HepG2 (cell line): ENCODE results near the gene TRPC4AP. TPM values are rescaled to one million over a fixed set of nuclear protein-coding genes. Genes with fewer than 3 reads are reported as not detected.

ENCODE experiments used
- ATAC-seq: fragments of 200-7000 bp; cut with Tn5 transposase; 3 replicates; pipeline ENCODE4 v1.9.1; 2020; ENCODE audit warnings: mild to moderate bottlenecking, moderate library complexity
- BruUV-seq: library from RNA; stranded (reverse); fragments of 400-500 nt; replicated peaks from 2 replicates; lab custom pipeline; 2021; lab: Mats Ljungman, UMichigan
- CTCF ChIA-PET: fragments of 300-600 bp; formaldehyde crosslinking; extraction: SDS; loops from one replicate; lab custom pipeline; 2021; ENCODE audit warnings: low total read pairs, inconsistent platforms, low intra/inter-chr PET ratio; lab: Yijun Ruan, JAX
- POLR2A ChIA-PET: fragments of 350-600 bp; sonication (Branson Sonifier 250); formaldehyde crosslinking; loops from one replicate; lab custom pipeline; 2020; ENCODE audit warnings: antibody characterized with exemption, inconsistent platforms; lab: Yijun Ruan, JAX
- DNase-seq: peaks from one replicate; pipeline ENCODE4 v3.0.0-alpha.2; 2015; ENCODE audit warnings: low spot score
- FAIRE-seq: peaks from 3 replicates; lab custom pipeline; 2011; peaks lifted over from hg19 to GRCh38; lab: Jason Lieb, UNC
- H2AFZ ChIP-seq: one replicate; pipeline ENCODE4 v1.6.1; 2011; ENCODE audit warnings: low read length, inconsistent platforms
- H3K27ac ChIP-seq: fragments of 300-600 bp; 3 replicates; pipeline ENCODE4 v1.8.0; 2011; ENCODE audit warnings: mixed run types, mild to moderate bottlenecking, mixed read lengths, low read length, inconsistent platforms; ENCODE audit not compliant: insufficient read depth; ENCODE audit errors: extremely low read length
- H3K27me3 ChIP-seq, 2 experiments: fragments of 200-600 bp in 1 of 2; 2 replicates in 1 of 2; 3 replicates in 1 of 2; pipeline versions ENCODE4 v1.6.0 to v1.8.0; 2011; ENCODE audit warnings: low read length in 2 of 2, mild to moderate bottlenecking in 2 of 2, moderate library complexity in 2 of 2, inconsistent platforms in 1 of 2; ENCODE audit not compliant: insufficient read depth in 2 of 2, control insufficient read depth in 1 of 2
- H3K36me3 ChIP-seq, 2 experiments: fragments of 200-600 bp in 1 of 2; replicated peaks in 1 of 2; 2 replicates in 1 of 2; 3 replicates in 1 of 2; pipeline versions ENCODE4 v1.5.1 to v1.8.0; 2011; ENCODE audit warnings: low read length in 2 of 2, inconsistent platforms in 1 of 2; ENCODE audit not compliant: insufficient read depth in 2 of 2, control insufficient read depth in 1 of 2
- H3K4me1 ChIP-seq: 2 replicates; pipeline ENCODE4 v1.5.1; 2012; ENCODE audit warnings: low read length, inconsistent platforms; ENCODE audit not compliant: insufficient read depth
- H3K4me2 ChIP-seq: 2 replicates; pipeline ENCODE4 v1.6.0; 2011; ENCODE audit warnings: low read depth, low read length, inconsistent platforms
- H3K4me3 ChIP-seq, 3 experiments: fragments of 200-600 bp in 1 of 3; sonication (generic), shearing (Covaris generic) in 1 of 3; replicated peaks in 1 of 3; 2 replicates each; pipeline ENCODE4 v1.5.1; 2011 to 2016; ENCODE audit warnings: low read length in 3 of 3, inconsistent platforms in 2 of 3, low read depth in 2 of 3, mild to moderate bottlenecking in 2 of 3, control low read depth in 1 of 3, mixed read lengths in 1 of 3; ENCODE audit not compliant: insufficient read depth in 1 of 3
- H3K79me2 ChIP-seq: one replicate; pipeline ENCODE4 v1.6.1; 2011; ENCODE audit warnings: low read length, inconsistent platforms; ENCODE audit not compliant: insufficient read depth
- H3K9ac ChIP-seq: 2 replicates; pipeline ENCODE4 v1.6.0; 2011; ENCODE audit warnings: mild to moderate bottlenecking, low read depth, low read length, inconsistent platforms; ENCODE audit not compliant: insufficient read depth
- H3K9me3 ChIP-seq: 2 replicates; pipeline ENCODE4 v1.5.1; 2012; ENCODE audit warnings: mild to moderate bottlenecking, low read length
- H4K20me1 ChIP-seq: 2 replicates; pipeline ENCODE4 v1.6.0; 2011; ENCODE audit warnings: inconsistent platforms, mild to moderate bottlenecking, low read length, moderate library complexity; ENCODE audit not compliant: insufficient read depth
- CHD2 ChIP-seq: IDR thresholded peaks from 2 replicates; pipeline ENCODE4 v1.6.1; 2011; ENCODE audit warnings: low read depth, low read length, improper control_type of control experiment
- DMAP1 ChIP-seq: IDR thresholded peaks from 2 replicates; pipeline ENCODE4 v1.6.1; 2016
- NR2F6 ChIP-seq, 2 experiments: IDR thresholded peaks; 2 replicates each; pipeline ENCODE4 v1.6.1; 2016; ENCODE audit warnings: antibody characterized with exemption in 1 of 2, mild to moderate bottlenecking in 1 of 2
- RARA ChIP-seq: IDR thresholded peaks from 2 replicates; pipeline ENCODE4 v1.6.1; 2016; ENCODE audit warnings: missing genetic modification reagents, missing compliant biosample characterization
- TOE1 ChIP-seq: sonication (generic); formaldehyde crosslinking; IDR thresholded peaks from 2 replicates; pipeline ENCODE4 v1.4.0; 2020; ENCODE audit warnings: mild to moderate bottlenecking, missing genetic modification reagents
- ZFP1 ChIP-seq: IDR thresholded peaks from 2 replicates; pipeline ENCODE4 v1.6.1; 2016
- ZNF121 ChIP-seq: sonication (generic); formaldehyde crosslinking; IDR thresholded peaks from 2 replicates; pipeline ENCODE4 v1.5.0; 2020; ENCODE audit warnings: mild to moderate bottlenecking, missing genetic modification reagents
- ZNF337 ChIP-seq: sonication (generic); formaldehyde crosslinking; IDR thresholded peaks from 2 replicates; pipeline ENCODE4 v1.5.1; 2020; ENCODE audit warnings: missing genetic modification reagents, low read depth, mild to moderate bottlenecking, borderline replicate concordance
- ZNF530 ChIP-seq: sonication (generic); formaldehyde crosslinking; IDR thresholded peaks from 2 replicates; pipeline ENCODE4 v1.5.0; 2020; ENCODE audit warnings: low read depth, mild to moderate bottlenecking, missing genetic modification reagents
- WGBS: methylation state at CpG from one replicate; pipeline ENCODE4 v1.1.6; 2017; ENCODE audit warnings: low lambda C conversion rate; 5-methylcytosine and 5-hydroxymethylcytosine counted together
- in situ Hi-C: cut with HindIII; loops from 2 replicates; pipeline ENCODE4 v1.10.0; 2017; ENCODE audit warnings: low pct_unique_long_range_greater_than_20kb; ENCODE audit not compliant: extremely low pct_ligation_motif_present
- intact Hi-C: fragments of 100-400 bp; cut with micrococcal nuclease; formaldehyde crosslinking; loops from one replicate; pipeline ENCODE4 v1.10.0; 2022; ENCODE audit not compliant: unreplicated experiment
- polyA plus RNA-seq, 8 experiments: library from polyadenylated mRNA; depleted of rRNA in 3 of 8; stranded (reverse) in 7 of 8; unstranded in 1 of 8; fragments of >200 nt; fragmentation: Illumina TruSeq in 4 of 8; extraction: Trizol in 4 of 8; gene quantifications; 2 replicates each; pipeline versions ENCODE4 v1.2.1 to v1.2.3, GENCODE V29; 2011 to 2016; ENCODE audit warnings: low read depth in 4 of 8, missing spikeins in 1 of 8, mixed read lengths in 1 of 8; ENCODE audit not compliant: insufficient read depth in 1 of 8
- total RNA-seq, 5 experiments: library from RNA; depleted of rRNA; stranded (reverse); fragments of >200 nt; fragmentation: Illumina TruSeq; extraction: Trizol; gene quantifications; 2 replicates each; pipeline ENCODE4 v1.2.3, GENCODE V29; 2016; ENCODE audit warnings: low read depth in 1 of 5
- TF ChIP-seq, protein P1 (sequence below), 2 experiments: IDR thresholded peaks; 2 replicates each; pipeline ENCODE4 v1.6.1; 2011 to 2012; ENCODE audit warnings: low read length in 2 of 2, borderline replicate concordance in 1 of 2, low read depth in 1 of 2, mild to moderate bottlenecking in 1 of 2, moderate library complexity in 1 of 2

Gene TRPC4AP
- total and polyA plus RNA-seq, 2 of the 13 experiments (the other 11 are each of a cell fraction or from before 2014, with no cell fraction given): 136 to 137 TPM

DNA sequence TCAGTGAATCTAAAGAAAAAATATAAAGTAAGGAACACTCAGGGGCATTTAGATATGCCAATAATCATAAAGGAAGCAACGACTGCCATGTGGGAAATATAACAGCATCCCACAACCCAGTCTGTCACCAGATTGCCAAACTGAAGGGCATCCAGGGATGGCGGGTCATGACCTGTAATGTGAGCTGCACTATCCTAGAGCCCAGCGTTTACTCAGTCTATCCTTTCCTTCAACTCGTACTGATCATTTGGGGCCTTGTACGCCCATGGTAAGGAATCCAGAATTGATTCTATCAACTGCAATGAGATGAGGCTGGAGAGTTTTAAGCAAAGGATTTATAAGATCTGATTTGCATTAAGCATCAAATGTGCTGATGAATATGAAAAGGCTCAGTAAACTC, 5.3 kb downstream of the TRPC4AP start (continued):
- TF ChIP-seq, protein P1, sequence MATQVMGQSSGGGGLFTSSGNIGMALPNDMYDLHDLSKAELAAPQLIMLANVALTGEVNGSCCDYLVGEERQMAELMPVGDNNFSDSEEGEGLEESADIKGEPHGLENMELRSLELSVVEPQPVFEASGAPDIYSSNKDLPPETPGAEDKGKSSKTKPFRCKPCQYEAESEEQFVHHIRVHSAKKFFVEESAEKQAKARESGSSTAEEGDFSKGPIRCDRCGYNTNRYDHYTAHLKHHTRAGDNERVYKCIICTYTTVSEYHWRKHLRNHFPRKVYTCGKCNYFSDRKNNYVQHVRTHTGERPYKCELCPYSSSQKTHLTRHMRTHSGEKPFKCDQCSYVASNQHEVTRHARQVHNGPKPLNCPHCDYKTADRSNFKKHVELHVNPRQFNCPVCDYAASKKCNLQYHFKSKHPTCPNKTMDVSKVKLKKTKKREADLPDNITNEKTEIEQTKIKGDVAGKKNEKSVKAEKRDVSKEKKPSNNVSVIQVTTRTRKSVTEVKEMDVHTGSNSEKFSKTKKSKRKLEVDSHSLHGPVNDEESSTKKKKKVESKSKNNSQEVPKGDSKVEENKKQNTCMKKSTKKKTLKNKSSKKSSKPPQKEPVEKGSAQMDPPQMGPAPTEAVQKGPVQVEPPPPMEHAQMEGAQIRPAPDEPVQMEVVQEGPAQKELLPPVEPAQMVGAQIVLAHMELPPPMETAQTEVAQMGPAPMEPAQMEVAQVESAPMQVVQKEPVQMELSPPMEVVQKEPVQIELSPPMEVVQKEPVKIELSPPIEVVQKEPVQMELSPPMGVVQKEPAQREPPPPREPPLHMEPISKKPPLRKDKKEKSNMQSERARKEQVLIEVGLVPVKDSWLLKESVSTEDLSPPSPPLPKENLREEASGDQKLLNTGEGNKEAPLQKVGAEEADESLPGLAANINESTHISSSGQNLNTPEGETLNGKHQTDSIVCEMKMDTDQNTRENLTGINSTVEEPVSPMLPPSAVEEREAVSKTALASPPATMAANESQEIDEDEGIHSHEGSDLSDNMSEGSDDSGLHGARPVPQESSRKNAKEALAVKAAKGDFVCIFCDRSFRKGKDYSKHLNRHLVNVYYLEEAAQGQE (IDR thresholded peaks at IDR 0.05; ENCODE audit: borderline replicate concordance in 1 of 2, low read depth in 1 of 2, low read length in 2 of 2): no peak
- no peak for TF ChIP-seq NR2F6 (IDR thresholded peaks at IDR 0.05)
- 0 out of 2 replicates have a peak, but pooled peaks have one; percentile 19 for TF ChIP-seq NR2F6 (CRISPR knock-in tag; IDR thresholded peaks at IDR 0.05)
- peak; percentile 30; the same call in 1 of the 2 replicates for TF ChIP-seq RARA (CRISPR knock-in tag)
- TF ChIP-seq TOE1 (CRISPR knock-in tag): no peak
- TF ChIP-seq ZNF530 (CRISPR knock-in tag): no peak
- TF ChIP-seq ZNF337: no peak

DNA sequence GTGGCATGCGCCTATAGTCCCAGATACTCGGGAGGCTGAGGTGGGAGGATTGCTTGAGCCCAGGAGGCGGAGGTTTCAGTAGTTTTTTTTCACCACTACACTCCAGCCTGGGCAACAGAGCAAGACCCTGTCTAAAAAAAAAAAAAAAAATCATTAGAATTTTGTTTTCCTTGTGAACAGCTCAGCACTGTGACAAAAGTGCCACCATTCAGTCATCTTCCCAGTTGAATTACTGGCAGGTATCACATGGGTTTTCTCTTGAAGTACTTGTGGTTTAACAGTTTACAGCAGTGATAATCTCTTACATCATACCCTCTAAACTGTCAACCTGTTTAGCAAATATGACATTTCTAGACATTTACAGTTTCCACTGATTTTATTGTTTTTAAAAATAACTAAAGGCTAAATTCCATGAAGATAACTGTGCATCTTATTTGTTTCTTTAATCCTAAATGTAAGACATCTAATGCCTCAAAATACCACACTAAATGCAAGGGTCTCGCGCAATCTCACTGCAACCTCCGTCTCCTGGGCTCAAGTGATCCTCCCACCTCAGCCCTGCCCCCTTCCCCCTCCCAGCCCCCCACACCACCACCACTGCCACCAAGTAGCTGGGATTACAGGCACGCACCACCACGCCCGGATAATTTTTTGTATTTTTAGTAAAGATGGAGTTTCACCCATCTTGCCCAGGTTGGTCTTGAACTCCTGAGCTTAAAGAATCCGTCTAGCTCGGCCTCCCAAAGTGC, 7.0 kb downstream of the TRPC4AP start:
- ChIA-PET CTCF (no interaction called here), POLR2A (no interaction called here)
- Histone ChIP-seq H3K79me2 (peaks cover 91% of the 10 kb centered on the region), H3K27ac (no peak overlapping the region), H3K4me1 (peaks cover 37% of the 10 kb centered on the region), H3K4me2 (no peak overlapping the region), H4K20me1 (peaks cover 78% of the 10 kb centered on the region), H3K4me3 (no peak overlapping the region), H3K27me3 (no peaks in the 10 kb centered on the region)
- BruUV-seq: TSS peak; percentile 5
- intact Hi-C loops (no loop called here), in situ Hi-C loops (no loop called here)
- no peak for DNase-seq
- 98% methylated on average over 11 of the region's 11 CpGs for WGBS
- TF ChIP-seq CHD2 (no peak), DMAP1 (CRISPR knock-in tag) (no peak), ZFP1 (CRISPR knock-in tag) (no peak), ZNF121 (CRISPR knock-in tag) (peak; percentile 87)
- TF ChIP-seq, all 625 proteins: peak for 1
- H3K9me3 ChIP-seq: no peaks in the 10 kb centered on the region
- no peak overlapping the region for H2AFZ ChIP-seq
- peaks cover 11 to 23% of the 10 kb centered on the region in 2 experiments for H3K36me3 ChIP-seq
- no peak overlapping the region for H3K9ac ChIP-seq
- ATAC-seq (no peak), FAIRE-seq (no peak)
